H9 (cell line): Measurements from ENCODE around the gene HSPB2. TPM values are rescaled to one million over a fixed set of nuclear protein-coding genes. Genes with fewer than 3 reads are reported as not detected.

ENCODE experiments used
- DNase-seq: peaks from one replicate; pipeline ENCODE4 v3.0.0-alpha.2; 2017
- H2AFZ ChIP-seq: one replicate; pipeline ENCODE4 v1.6.1; 2013; ENCODE audit warnings: mild to moderate bottlenecking, low read length, control low read depth, moderate library complexity
- H2AK5ac ChIP-seq: 2 replicates; pipeline ENCODE4 v1.6.1; 2013; ENCODE audit warnings: low read length, control low read depth, mixed read lengths; ENCODE audit not compliant: insufficient read length
- H2BK120ac ChIP-seq: one replicate; pipeline ENCODE4 v1.6.1; 2013; ENCODE audit warnings: low read depth, mild to moderate bottlenecking, low read length, control low read depth, inconsistent platforms; ENCODE audit not compliant: poor library complexity, severe bottlenecking
- H2BK12ac ChIP-seq: 2 replicates; pipeline ENCODE4 v1.6.1; 2013; ENCODE audit warnings: low read length, control low read depth, mixed read lengths, low read depth; ENCODE audit not compliant: insufficient read length
- H2BK15ac ChIP-seq: 2 replicates; pipeline ENCODE4 v1.6.1; 2013; ENCODE audit warnings: low read depth, low read length, control low read depth
- H2BK20ac ChIP-seq: one replicate; pipeline ENCODE4 v1.6.1; 2013; ENCODE audit warnings: low read depth, mild to moderate bottlenecking, low read length, control low read depth, inconsistent platforms; ENCODE audit not compliant: poor library complexity, severe bottlenecking
- H2BK5ac ChIP-seq: 2 replicates; pipeline ENCODE4 v1.6.1; 2013; ENCODE audit warnings: low read length, control low read depth, mixed read lengths; ENCODE audit not compliant: insufficient read length
- H3K14ac ChIP-seq: 2 replicates; pipeline ENCODE4 v1.6.1; 2013; ENCODE audit warnings: low read length, control low read depth; ENCODE audit not compliant: insufficient read depth
- H3K18ac ChIP-seq: 2 replicates; pipeline ENCODE4 v1.6.1; 2013; ENCODE audit warnings: low read depth, mild to moderate bottlenecking, mixed read lengths, low read length, control low read depth; ENCODE audit not compliant: insufficient read length
- H3K23ac ChIP-seq: 2 replicates; pipeline ENCODE4 v1.6.1; 2013; ENCODE audit warnings: low read length, control low read depth, mixed read lengths, low read depth; ENCODE audit not compliant: insufficient read length
- H3K23me2 ChIP-seq: 2 replicates; pipeline ENCODE4 v1.6.1; 2013; ENCODE audit warnings: low read depth, mild to moderate bottlenecking, mixed read lengths, low read length, control low read depth; ENCODE audit not compliant: insufficient read length, poor library complexity, severe bottlenecking
- H3K27ac ChIP-seq: 2 replicates; pipeline ENCODE4 v1.5.1; 2013; ENCODE audit warnings: low read length, control low read depth, mixed read lengths, low read depth; ENCODE audit not compliant: insufficient read length
- H3K27me3 ChIP-seq: 2 replicates; pipeline ENCODE4 v1.6.1; 2013; ENCODE audit warnings: low read length, control low read depth, inconsistent platforms; ENCODE audit not compliant: insufficient read depth
- H3K4ac ChIP-seq: 2 replicates; pipeline ENCODE4 v1.6.1; 2013; ENCODE audit warnings: low read depth, mild to moderate bottlenecking, control low read depth, inconsistent platforms, low read length, moderate library complexity
- H3K4me1 ChIP-seq: 2 replicates; pipeline ENCODE4 v1.6.1; 2013; ENCODE audit warnings: low read length, control low read depth, inconsistent platforms; ENCODE audit not compliant: insufficient read depth
- H3K4me2 ChIP-seq: 2 replicates; pipeline ENCODE4 v1.6.1; 2013; ENCODE audit warnings: low read length, control low read depth, mixed read lengths; ENCODE audit not compliant: insufficient read length, insufficient read depth
- H3K56ac ChIP-seq: 2 replicates; pipeline ENCODE4 v1.6.1; 2013; ENCODE audit warnings: low read depth, mild to moderate bottlenecking, mixed read lengths, low read length, control low read depth; ENCODE audit not compliant: insufficient read length
- H3K79me1 ChIP-seq: 2 replicates; pipeline ENCODE4 v1.6.1; 2013; ENCODE audit warnings: low read depth, mild to moderate bottlenecking, moderate library complexity, low read length, control low read depth, inconsistent platforms; ENCODE audit not compliant: insufficient read depth, poor library complexity, severe bottlenecking
- H3K79me2 ChIP-seq: 2 replicates; pipeline ENCODE4 v1.6.1; 2013; ENCODE audit warnings: low read length, control low read depth, inconsistent platforms; ENCODE audit not compliant: insufficient read depth
- H3K9ac ChIP-seq: 2 replicates; pipeline ENCODE4 v1.6.1; 2013; ENCODE audit warnings: low read length, control low read depth, mixed read lengths; ENCODE audit not compliant: insufficient read length; ENCODE audit errors: extremely low read depth
- H3K9me3 ChIP-seq: one replicate; pipeline ENCODE4 v1.6.1; 2013; ENCODE audit warnings: low read depth, low read length, inconsistent platforms; ENCODE audit not compliant: control insufficient read depth
- H3T11ph ChIP-seq: one replicate; pipeline ENCODE4 v1.6.1; 2013; ENCODE audit warnings: mild to moderate bottlenecking, low read length, control low read depth, inconsistent platforms
- H4K20me1 ChIP-seq: one replicate; pipeline ENCODE4 v1.6.1; 2013; ENCODE audit not compliant: control insufficient read depth, insufficient read length, insufficient read depth
- H4K5ac ChIP-seq: 2 replicates; pipeline ENCODE4 v1.6.1; 2013; ENCODE audit warnings: low read depth, mild to moderate bottlenecking, mixed read lengths, low read length, control low read depth; ENCODE audit not compliant: insufficient read length
- H4K8ac ChIP-seq: replicated peaks from 2 replicates; pipeline ENCODE4 v1.6.1; 2013; ENCODE audit warnings: low read length, control low read depth, mixed read lengths, low read depth; ENCODE audit not compliant: insufficient read length
- H4K91ac ChIP-seq: 2 replicates; pipeline ENCODE4 v1.6.1; 2013; ENCODE audit warnings: low read depth, mild to moderate bottlenecking, moderate library complexity, mixed read lengths, low read length, control low read depth; ENCODE audit not compliant: insufficient read length
- H3K27ac Mint-ChIP-seq, 3 experiments: 2 replicates in 2 of 3; 3 replicates in 1 of 3; pipeline ENCODE4 v1.8.0; 2020 to 2021; ENCODE audit warnings: mixed read lengths in 3 of 3, mild to moderate bottlenecking in 1 of 3, moderate library complexity in 1 of 3
- H3K27me3 Mint-ChIP-seq: 2 replicates; pipeline ENCODE4 v1.8.0; 2021; ENCODE audit warnings: low read depth, mild to moderate bottlenecking, moderate library complexity, mixed read lengths
- H3K36me3 Mint-ChIP-seq, 3 experiments: 2 replicates in 2 of 3; 3 replicates in 1 of 3; pipeline ENCODE4 v1.8.0; 2020 to 2021; ENCODE audit warnings: low read depth in 3 of 3, mixed read lengths in 3 of 3; ENCODE audit not compliant: insufficient read depth in 1 of 3
- H3K4me1 Mint-ChIP-seq, 2 experiments: 2 replicates each; pipeline ENCODE4 v1.8.0; 2020; ENCODE audit warnings: mixed read lengths in 2 of 2
- H3K4me3 Mint-ChIP-seq, 2 experiments: 2 replicates in 1 of 2; 3 replicates in 1 of 2; pipeline ENCODE4 v1.8.0; 2020 to 2021; ENCODE audit warnings: mild to moderate bottlenecking in 2 of 2, mixed read lengths in 2 of 2, moderate library complexity in 1 of 2
- H3K9me3 Mint-ChIP-seq, 2 experiments: 2 replicates in 1 of 2; 3 replicates in 1 of 2; pipeline ENCODE4 v1.8.0; 2020; ENCODE audit warnings: mild to moderate bottlenecking in 2 of 2, mixed read lengths in 2 of 2, moderate library complexity in 1 of 2
- CTCF ChIP-seq: fragments of 200-600 bp; sonication (generic); conservative IDR thresholded peaks from 3 replicates; pipeline ENCODE4 v1.8.0; 2021; ENCODE audit warnings: antibody characterized with exemption, mild to moderate bottlenecking
- WGBS: extraction: QIAGEN DNeasy Blood & Tissue Kit; methylation state at CpG from one replicate; pipeline ENCODE4 v1.1.7; 2013; ENCODE audit warnings: missing lambda C conversion rate, low lambda C conversion rate, mixed read lengths; ENCODE audit not compliant: insufficient read length; ENCODE audit errors: extremely low coverage; 5-methylcytosine and 5-hydroxymethylcytosine counted together
- total RNA-seq: library from RNA; stranded (reverse); gene quantifications from 2 replicates; pipeline ENCODE4 v1.2.1, GENCODE V29; 2021

The HSPB2 gene
- total RNA-seq, 1 experiment from 2014 or later = 0.22 TPM

DNA sequence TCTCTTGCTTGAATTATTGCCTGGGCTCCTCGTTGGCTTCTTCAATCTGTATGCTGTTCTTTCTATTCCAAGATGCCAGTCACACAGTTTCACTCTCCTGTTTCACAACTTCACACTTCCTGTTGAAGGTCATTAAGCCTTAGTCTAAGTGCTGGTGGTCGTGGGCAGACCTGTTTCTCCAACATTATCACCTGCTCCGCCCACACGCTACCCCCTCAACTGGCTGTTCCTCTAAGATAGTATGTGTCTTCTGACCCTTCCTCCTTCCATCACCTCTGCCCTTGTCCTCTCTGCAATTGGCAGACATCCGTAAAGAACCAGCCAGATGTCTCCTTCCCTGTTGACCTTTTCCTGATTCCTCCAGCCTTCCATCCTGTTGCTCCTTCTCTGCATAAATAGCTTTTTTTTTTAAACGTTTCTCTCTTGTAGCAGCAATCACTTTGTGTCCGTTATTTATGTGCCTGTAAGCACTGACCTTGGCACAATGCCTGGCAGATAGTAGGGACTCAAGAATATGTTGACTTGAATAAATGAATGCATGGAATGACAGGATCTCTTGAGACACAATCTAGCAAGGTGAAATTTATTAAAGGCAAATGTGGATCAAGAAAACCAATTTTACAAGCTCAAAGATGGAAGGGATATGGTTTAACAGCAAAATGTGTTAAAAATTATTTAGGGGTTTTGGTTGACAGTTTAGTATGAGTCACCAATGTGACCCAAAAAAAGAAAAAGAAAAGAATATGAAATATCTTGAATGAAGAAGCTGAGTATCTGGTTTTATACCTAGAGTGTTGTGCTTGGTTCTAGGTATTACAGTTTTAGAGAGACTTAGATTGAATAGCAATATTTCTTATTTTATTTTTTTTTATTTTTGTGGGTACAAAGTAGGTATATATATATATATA lies 37.2 kb downstream of the HSPB2 start:
- Histone ChIP-seq H2BK12ac (no peak overlapping the region), H2BK5ac (no peak overlapping the region), H3K79me1 (no peaks in the 10 kb centered on the region), H3K18ac (no peak overlapping the region), H2BK20ac (no peak overlapping the region), H4K20me1 (no peaks in the 10 kb centered on the region), H3K9ac (no peak overlapping the region), H3K56ac (no peak overlapping the region), H3K4me1 (no peaks in the 10 kb centered on the region; the same call in 1 of the 2 replicates), H4K5ac (no peak overlapping the region), H3K4ac (no peak overlapping the region), H3K23me2 (no peaks in the 10 kb centered on the region), H3K23ac (no peak overlapping the region), H3T11ph (no peak overlapping the region), H3K79me2 (no peaks in the 10 kb centered on the region), H4K91ac (no peak overlapping the region), H2AFZ (no peak overlapping the region), H3K14ac (no peak overlapping the region), H2BK15ac (no peak overlapping the region), H2AK5ac (no peak overlapping the region), H3K27ac (no peak overlapping the region), H2BK120ac (no peak overlapping the region), H4K8ac (no peak overlapping the region), H3K27me3 (no peaks in the 10 kb centered on the region; the same call in 1 of the 2 replicates), H3K4me2 (no peak overlapping the region), H3K9me3 (no peaks in the 10 kb centered on the region)
- H3K27ac Mint-ChIP-seq = no peak overlapping the region
- H3K36me3 Mint-ChIP-seq = peaks cover 0 to 8% (median 8%) of the 10 kb centered on the region in 3 experiments; a peak in 5 of 7 replicates
- no peaks in the 10 kb centered on the region for H3K27me3 Mint-ChIP-seq
- no CpG with 5 or more reads among the region's 7 CpGs for whole genome bisulfite sequencing
- H3K9me3 Mint-ChIP-seq = peaks cover 6 to 12% of the 10 kb centered on the region in 2 experiments; a peak in 3 of 5 replicates
- no peak for DNase-seq
- peaks cover 0 to 5% of the 10 kb centered on the region in 2 experiments; a peak in 1 of 4 replicates for H3K4me1 Mint-ChIP-seq
- no peak for TF ChIP-seq CTCF
- H3K4me3 Mint-ChIP-seq = no peak overlapping the region
